HG03196 (cell line): ENCODE measurements around the gene BRF1.
"Not testable (repeated sequence)": the region's sequence is repeated elsewhere in the genome, so short reads cannot be mapped to it uniquely, and the experiment has no call there.

Experiments used
- ATAC-seq: cut with Tn5 transposase; IDR thresholded peaks from one replicate; pipeline ENCODE4 v1.9.1; 2021; ENCODE audit not compliant: unreplicated experiment

The BRF1 gene

DNA sequence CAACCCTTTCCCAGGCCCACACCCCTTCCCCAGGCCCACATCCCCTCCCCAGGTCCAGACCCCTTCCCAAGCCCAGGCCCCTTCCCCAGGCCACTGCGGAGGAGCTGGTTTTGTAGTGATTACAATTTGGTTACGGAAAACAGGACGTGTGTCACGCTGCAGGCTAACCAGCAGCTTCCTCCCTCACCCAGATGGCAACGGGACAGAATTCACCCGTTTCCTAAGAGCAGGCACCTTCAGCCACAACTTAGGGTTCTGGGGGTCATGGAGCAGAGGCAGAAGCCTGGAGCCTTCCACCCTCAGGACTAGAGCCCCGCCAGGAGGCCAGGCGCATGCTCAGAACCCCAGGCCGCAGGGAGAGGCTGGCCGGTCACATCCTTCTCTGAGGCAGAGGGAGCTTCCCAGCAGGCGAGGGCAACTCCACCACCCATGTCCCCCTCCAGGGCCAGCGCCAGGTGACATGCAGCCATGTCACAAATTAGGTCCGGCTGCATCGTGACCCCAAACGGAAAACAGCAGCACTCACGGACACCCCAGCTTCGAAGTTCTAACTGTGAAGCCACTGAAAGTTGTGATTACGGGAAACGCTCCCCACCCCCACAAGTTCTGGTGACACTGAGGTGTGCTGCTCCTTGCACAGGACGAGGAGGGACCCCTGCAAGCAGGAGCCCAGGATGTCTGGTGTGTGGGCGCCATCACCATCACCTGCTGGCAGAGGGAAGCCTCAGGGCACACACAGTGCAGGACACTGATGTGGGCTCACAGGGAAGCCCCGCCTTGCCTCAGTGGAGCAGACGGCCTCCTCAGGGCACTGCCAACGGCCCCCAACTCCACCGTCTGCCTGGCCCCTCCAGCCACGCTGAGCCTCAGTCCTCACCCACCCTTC, 7.7 kb downstream of the BRF1 start:
- no peak for ATAC-seq

DNA sequence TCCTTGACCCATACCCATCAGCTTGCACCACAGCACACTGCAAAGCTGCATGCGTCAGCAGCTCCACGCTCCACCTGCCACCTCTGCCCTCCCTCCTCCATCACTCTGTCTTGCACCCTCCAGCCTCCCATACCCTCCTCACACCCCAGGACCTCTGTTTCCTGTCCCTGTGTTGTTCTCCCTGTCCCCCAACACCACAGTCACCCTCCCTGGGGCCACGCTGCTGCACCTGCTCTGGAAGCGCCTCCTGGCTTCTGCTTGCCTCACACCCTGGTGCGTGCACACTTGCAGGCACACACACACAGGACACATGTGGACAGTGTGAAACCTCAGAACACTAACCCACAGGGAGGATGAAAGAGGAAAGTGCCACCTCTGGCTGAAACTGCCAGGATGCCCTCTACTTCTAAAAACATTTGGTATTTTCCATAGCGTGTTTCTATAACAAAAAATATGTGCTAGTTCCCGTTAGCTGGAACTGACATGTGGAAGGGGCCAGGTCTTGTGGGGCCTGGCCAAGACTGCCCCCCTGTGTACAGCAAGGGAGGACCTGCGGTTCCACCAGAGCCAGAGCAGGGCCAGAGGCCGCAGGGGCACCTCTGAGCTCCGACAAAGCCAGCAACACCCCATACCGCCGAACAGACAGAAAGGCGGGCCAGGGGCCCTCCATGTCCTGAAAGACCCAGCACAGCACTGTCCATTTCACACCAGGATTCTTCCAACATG, 10.0 kb downstream of the BRF1 start:
- no peak for ATAC-seq

DNA sequence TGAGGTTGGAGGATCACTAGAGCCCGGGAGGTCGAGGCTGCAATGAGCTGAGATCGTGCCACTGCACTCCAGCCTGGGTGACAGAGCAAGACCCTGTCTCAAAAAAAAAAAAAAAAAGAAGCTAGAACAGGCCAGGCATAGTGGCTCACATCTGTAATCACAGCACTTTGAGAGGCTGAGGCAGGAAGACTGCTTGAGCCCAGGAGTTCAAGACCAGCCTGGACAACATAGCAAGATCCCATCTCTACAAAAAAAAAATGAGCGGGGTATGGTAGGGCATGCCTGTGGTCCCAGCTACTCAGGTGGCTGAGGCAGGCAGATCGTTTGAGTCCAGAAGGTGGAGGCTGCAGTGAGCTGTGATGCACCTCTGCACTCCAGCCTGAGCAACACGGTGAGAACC, 11.9 kb downstream of the BRF1 start:
- ATAC-seq = not testable (repeated sequence)

DNA sequence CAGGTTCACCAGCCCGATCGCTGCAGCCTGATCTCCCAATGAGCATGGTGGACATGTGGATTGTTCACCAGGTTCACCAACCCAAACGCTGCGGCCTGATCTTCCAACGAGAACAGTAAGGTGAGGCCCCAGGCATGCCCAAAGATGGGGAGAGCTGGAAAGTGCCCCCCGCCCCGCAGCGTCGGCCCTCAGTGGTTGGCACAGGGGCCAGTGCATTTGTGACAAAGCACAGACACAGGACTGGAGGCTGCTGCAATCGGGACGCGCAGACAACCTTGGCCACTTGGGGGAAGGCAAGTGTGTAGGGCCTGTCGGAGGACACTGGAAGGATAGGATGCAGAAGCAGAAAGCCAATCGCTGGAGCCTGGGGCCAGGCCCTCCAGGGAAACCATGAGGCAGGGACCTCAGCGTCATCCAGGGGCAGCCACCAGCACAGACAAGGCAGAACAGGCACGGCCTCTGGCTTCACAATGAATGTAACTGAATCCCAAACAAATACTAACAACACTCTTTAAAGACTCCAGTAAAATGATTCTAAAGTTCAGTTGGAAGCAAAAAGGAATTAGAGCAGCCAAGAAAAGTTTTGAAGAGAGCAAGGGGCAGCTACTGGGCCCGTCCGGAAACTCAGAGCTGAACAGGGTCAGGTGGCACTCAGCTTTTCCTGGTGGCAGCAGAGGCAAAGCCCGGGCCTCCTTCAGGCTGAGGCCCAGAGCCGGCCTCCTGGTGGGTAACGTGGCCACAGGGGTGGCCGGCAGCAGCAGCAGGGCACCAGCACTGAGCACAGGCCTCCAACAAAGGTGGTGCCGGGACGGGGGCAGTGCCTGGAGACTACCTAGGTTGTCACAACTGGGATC, 13.3 kb downstream of the BRF1 start:
- ATAC-seq = no peak

DNA sequence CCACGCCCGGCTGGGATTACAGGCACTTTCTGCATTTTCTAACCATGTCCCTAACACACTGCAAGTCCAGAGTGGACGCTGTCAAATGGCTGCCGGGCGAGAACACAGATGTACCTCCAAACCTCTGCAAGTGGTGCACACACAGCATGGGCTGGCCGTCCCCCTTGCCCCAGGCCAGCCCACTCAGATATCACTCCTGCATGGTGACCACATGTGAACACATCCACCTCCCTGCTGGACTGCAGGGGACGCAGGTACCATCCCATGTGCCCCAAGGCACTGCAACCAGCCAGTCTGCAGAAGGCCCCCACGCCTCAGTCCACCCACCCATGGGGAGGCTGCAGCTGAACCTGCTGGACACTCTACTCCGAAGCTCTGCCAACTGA, 14.0 kb downstream of the BRF1 start:
- ATAC-seq = no peak

DNA sequence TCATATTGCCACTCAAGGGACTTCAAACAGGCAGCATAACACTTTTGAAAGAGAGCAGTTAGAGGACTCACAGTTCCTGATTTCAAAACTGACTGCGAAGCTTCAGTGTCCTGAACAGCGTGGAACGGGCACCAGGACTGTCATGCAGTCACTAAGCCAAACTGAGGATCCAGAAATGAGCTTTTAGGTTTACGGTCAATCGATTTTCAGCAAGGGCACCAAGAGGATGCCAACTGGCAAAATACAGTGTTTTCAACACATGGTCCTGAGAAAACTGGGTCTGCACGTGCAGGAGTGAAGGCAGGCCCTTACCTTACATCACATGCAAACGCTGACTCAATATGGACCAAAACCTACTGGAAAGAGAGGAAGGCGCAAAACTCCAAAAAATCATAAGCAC, 15.6 kb downstream of the BRF1 start:
- no peak for ATAC-seq

DNA sequence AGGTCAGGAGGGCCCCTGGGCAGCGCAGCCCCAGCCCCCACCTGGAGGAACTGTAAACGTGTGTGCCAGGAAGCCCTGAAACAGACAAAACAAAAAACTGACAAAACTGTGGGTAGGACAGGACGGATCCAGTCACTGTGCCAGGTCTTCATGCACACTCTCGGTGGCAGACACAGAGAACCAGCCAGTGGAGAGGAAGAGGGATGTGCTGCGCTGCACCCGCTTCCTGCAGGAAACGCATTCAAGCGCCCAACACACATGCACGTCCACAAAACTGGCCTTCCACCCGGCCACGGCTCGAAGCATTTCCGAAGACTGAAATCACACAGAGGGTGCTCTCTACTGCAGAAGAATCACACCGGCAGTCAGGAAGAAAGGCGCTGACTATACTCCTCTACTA, 16.9 kb downstream of the BRF1 start:
- no peak for ATAC-seq

DNA sequence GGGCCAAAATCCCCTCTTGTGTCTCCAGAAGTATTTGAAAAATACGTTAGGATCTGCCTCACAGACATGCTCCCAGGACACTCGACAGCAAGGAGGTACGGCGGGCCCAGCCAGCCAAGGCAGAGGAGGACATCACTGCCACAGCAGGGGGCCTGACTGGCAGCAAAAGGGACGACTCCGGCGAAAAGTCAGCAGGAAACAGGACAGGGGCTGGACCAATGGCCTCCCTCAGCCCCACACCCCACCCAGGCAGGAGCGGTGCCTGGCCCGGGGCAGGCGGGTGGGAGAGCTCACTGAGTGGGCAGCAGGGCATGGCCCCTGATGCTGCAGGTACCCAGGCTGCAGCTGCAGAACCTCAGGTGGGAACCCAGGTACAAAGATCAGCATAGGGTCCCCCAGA, 17.8 kb downstream of the BRF1 start:
- no peak for ATAC-seq

DNA sequence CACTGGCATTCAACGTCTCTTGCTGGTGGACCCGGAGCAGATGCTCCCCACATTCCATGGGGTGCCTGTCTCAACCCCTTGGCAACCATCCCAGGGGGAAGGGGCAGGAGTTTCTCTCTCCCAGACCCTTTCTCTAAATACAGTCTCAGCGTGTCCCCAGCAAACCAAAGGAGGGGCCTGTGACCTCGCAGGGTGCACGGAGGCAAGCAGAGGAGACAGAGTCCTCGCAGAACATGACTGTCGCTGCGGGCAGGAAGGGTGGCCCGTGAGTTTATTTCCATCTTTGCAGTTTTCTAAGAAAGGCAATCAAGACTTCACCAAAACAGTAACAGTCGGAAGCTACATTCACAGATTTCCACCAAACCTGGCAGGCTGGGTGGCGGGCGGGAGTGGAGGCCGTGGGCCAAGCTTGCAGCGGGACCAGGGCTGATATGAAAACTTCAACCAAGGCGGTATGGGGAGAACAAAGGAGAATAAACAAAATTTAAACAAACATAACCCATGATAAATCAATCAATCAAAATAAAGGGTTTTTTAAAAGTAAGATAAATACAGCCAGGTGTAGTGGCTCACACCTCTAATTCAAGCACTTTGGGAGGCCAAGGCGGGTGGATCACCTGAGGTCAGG, 18.6 kb downstream of the BRF1 start:
- ATAC-seq = no peak

DNA sequence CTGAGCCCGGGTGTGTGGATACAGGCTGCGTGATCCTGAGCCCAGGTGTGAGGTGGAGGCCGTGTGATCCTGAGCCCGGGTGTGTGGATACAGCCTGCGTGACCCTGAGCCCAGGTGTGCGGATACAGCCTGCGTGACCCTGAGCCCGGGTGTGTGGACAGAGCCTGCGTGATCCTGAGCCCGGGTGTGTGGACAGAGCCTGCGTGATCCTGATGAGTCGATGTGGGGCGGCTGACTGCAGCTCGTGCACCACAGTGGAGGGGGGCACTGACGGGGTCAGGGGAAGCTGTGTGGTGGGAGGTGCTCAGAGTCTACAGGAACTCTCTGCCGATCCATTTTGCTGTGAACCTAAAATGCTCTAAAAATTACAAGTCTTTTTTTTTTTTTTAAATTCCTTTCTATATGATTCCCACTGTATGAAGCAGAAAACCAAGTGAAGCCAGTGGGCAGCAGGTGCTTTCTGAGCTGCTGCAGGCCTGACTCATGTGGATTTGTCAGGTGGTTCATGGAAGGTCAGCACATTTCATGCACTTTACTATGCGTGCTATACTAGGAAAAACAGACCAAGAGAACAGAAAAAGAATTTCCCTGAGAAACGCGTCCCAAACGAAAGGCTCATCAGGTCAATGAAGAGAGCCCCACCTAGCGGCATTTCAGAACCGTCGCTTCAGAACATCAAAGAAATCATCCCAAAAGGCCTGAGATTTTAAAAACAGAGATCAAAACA, 19.3 kb downstream of the BRF1 start:
- no peak for ATAC-seq

DNA sequence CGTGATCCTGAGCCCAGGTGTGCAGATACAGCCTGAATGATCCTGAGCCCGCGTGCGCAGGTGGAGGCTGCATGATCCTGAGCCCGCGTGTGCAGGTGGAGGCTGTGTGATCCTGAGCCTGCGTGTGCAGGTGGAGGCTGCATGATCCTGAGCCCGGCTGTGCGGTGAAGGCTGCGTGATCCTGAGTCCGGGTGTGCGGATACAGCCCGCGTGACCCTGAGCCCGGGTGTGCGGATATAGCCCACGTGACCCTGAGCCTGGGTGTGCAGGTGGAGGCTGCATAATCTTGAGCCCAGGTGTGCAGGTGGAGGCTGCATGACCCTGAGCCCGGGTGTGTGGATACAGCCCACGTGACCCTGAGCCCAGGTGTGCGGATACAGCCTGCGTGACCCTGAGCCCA, 20.3 kb downstream of the BRF1 start:
- ATAC-seq = no peak

DNA sequence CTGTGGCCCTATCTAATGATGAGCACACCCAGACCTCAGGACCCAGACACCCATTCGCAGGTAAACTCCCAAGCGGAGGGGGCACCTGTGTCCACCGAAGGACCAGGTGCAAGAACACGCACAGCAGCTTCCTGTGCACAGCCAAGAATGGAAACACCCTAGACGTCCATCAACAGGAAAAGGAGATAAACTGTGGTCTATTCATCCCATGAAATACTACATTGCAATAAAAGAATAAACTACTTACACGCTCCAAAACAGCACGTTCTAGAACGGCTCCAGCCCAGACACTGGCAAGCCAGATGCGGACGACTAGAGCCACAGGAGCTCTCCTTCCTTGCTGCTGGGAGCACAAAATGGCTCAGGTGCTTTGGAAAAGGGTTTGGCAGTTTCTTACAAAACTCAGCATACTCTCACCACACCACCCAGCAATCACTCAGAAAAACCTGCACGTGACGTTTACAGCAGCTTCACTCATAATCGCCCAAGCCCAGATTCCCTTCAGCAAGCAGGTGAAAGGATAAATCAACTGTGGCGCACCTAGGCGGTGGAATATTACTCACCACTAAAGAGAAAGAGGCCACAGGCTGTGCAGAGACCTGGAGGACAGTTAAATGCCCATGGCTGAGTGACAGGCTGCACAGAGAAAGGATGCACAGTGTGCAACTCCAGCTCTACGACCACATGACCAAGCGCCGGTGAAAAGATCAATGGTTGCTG, 21.0 kb downstream of the BRF1 start:
- no peak for ATAC-seq

DNA sequence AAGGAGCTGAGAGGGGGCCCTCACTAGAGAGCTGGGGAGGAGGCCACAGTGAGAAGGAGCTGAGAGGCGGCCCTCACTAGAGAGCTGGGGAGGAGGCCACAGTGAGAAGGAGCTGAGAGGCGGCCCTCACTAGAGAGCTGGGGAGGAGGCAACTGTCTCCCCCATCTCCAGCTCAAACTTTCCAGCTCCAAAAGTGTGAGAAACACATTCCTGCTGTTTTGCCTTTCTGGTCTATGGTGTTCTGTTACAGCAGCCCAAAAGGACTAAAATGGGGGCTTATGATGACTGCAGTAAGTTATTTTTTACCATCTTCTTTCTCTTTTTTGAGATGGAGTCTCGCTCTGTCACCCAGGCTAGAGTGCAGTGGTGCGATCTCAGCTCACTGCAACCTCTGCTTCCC, 23.4 kb downstream of the BRF1 start:
- ATAC-seq = not testable (repeated sequence)

DNA sequence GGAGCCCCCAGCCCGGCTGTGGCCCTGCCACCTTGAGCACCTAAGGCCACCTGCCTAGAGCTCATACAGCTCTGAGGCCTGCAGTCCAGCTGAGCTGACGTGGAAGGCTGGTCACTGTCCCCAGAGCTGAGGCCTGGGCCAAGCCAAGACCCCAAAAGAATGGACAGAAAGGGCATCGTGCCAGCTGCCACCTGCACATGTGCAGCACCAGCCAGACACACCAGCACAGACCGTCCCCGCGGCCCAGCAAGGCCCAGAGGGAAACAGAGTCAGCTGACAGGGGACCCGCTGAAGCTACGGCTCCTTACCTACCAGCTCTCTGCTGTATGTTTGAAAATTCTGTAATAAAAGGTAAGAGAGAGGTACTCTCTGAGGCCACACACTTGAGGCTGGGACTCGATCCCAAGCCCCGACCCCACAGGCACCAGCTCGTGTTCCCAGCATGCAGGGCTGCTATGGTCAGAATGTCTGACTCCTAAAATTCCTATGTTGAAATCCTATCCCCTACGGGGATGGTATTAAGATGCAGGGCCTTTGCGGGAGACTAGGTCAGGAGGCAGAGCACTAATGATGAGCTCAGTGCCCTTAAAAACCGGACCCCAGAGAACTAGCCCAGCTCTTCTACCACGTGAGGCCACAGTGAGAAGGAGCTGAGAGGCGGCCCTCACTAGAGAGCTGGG, 25.4 kb downstream of the BRF1 start:
- no peak for ATAC-seq

DNA sequence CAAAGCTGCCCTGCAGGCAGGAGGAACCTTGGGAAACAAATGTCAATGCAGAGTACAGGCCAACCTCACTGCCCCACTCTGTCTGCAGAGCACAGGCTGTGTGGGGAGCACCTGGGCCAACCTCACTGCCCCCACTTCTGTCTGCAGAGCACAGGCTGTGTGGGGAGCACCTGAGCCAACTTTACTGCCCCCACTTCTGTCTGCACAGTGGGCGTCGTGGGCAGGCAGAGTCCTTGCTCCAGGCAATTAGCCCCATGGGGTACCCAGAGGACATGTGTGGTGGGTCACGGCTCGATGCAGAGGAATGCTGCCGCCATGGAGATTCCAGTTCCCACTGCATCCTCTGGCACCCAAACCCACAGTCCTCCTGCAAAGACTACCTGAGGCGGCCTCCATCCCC, 26.2 kb downstream of the BRF1 start:
- no peak for ATAC-seq

DNA sequence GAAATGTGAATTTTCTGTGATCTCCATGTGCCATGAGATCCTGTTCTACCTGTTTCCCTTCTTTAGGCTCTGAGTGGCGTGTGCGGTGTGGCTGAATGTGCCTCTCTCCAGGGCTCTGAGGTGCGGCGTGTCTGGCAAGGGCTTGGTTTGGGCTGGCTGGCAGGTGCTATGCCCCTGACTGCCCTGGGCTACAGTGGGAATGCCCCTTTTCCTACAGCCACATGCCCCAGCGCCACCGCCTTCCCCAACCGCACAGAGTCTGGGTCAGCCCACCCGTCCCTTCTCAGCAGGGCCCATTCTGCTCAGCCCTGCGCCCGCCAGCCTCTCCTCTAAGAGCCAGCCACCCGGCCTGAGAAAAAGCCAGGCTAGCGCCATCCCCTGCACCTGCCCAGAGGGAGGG, 27.7 kb downstream of the BRF1 start:
- no peak for ATAC-seq

DNA sequence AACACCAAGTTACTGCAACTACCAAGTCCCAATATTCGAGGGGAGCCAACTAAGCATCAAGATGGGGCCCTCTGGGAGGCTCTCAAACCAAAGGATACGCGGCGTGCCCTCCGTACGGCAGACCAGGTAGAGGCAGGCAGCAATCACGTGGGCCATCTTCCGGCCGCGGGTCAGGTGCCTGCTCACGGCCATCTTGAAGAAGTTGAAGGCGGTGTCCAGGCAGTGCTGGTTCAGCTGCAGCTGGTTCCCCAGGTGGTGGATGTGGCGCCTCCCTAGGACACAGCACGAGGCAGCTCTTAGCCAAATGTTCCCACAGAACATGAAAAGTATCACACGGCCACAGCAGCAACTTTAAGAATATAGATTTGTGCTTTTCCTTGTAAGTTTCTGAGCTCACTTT, 28.2 kb downstream of the BRF1 start:
- no peak for ATAC-seq

DNA sequence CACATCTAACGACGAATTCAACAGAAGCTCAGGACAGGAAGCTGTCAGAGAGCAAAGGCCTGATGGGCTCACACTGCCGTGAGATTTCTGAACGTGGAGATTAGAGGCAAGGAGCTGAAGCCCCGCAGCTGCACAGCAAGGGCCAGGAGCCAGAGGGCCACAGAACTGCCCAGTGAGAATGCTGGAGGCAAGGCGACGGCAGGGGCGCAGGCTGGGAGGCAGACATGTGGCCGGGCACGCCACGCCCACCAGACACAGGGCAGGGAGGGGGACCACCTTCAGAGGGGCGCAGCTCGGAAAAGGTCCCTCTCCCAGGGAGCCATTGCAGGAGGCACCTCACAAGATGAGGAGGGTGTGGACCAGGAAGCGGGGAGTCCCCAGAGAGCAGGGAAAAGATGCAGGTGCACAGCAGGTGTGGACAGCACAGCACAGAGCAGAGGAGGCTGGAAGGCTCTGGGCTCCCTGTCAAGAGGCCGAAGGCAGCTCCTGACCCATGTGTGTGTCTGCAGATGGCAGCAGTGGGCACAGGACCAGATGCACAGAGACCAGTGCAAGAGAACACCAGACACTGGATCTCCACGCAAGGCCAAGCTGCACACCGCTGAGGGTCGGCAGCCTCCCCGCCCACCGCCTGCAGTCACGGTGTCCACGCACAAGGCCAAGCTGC, 29.4 kb downstream of the BRF1 start:
- ATAC-seq = no peak

DNA sequence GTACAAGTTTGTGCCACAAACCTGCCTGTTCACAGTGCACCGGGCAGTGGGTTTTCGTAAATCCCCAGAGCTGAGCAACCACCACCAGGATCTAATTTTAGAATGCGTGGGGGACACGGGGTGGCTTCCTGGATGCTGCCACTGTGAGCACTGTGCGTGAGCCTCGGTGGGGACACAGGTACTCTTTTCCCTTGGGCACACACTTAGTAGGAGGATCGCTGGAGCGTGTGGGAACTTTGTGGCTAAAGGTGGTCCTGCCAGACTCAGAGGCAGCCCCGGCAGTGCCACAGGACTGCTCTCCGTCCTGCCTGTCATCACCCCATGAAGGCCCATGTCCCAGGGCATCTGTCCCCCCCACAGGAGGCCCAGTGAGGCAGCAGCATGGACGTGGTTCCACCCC, 31.4 kb downstream of the BRF1 start:
- ATAC-seq = no peak
